Mucosa of descending colon (tissue), 3 donors: ENCODE data around the gene SYNGR3. TPM values are rescaled to one million over a fixed set of nuclear protein-coding genes. Genes with fewer than 3 reads are reported as not detected.

Source experiments
- ATAC-seq: fragments of 200-7000 bp; cut with Tn5 transposase; one replicate; pipeline ENCODE4 v1.9.1; 2020; ENCODE audit warnings: mild to moderate bottlenecking, moderate library complexity
- DNase-seq, 3 donors: peaks; one replicate each; pipeline ENCODE4 v3.0.0-alpha.2; 2020
- H3K36me3 ChIP-seq: fragments of 200-600 bp; one replicate; pipeline ENCODE4 v1.8.0; 2021; ENCODE audit warnings: low read depth, mild to moderate bottlenecking
- H3K4me1 ChIP-seq: fragments of 200-600 bp; one replicate; pipeline ENCODE4 v1.8.0; 2021; ENCODE audit warnings: low read depth, mild to moderate bottlenecking
- H3K4me3 ChIP-seq: fragments of 200-600 bp; one replicate; pipeline ENCODE4 v1.8.0; 2021; ENCODE audit warnings: mild to moderate bottlenecking
- H3K9me3 ChIP-seq: fragments of 200-600 bp; one replicate; pipeline ENCODE4 v1.8.0; 2021; ENCODE audit warnings: mild to moderate bottlenecking
- CTCF ChIP-seq: fragments of 200-600 bp; IDR thresholded peaks from one replicate; pipeline ENCODE4 v1.8.0; 2022; ENCODE audit warnings: antibody characterized with exemption, mild to moderate bottlenecking
- intact Hi-C, 2 donors: fragments of 100-400 bp; cut with DNase I in 1 of 2; cut with micrococcal nuclease in 1 of 2; formaldehyde crosslinking; loops; one replicate each; pipeline versions ENCODE4 v1.11.0 to v1.11.1; 2022; cut with DNase I, micrococcal nuclease
- total RNA-seq, 3 donors: library from RNA; stranded (reverse); fragmentation: NEBNext Ultra II Directional in 2 of 3; extraction: Animal tissue kit (Norgen Biotek cat#: 25700) in 2 of 3; gene quantifications; one replicate each; pipeline versions ENCODE4 v1.2.1 to v1.2.4, GENCODE V29; 2021 to 2023
- donor health status: DM: no; HTN: no; CAD: no; lungs with moderate emphysema.
- donor health status: DM: no; HTN: no; CAD: no.
- donor health status: DM: no; HTN: yes; CAD: no.

Gene SYNGR3
- total RNA-seq, 3 donors from 2014 or later: 1.3 to 7.9 (median 1.5) TPM

DNA sequence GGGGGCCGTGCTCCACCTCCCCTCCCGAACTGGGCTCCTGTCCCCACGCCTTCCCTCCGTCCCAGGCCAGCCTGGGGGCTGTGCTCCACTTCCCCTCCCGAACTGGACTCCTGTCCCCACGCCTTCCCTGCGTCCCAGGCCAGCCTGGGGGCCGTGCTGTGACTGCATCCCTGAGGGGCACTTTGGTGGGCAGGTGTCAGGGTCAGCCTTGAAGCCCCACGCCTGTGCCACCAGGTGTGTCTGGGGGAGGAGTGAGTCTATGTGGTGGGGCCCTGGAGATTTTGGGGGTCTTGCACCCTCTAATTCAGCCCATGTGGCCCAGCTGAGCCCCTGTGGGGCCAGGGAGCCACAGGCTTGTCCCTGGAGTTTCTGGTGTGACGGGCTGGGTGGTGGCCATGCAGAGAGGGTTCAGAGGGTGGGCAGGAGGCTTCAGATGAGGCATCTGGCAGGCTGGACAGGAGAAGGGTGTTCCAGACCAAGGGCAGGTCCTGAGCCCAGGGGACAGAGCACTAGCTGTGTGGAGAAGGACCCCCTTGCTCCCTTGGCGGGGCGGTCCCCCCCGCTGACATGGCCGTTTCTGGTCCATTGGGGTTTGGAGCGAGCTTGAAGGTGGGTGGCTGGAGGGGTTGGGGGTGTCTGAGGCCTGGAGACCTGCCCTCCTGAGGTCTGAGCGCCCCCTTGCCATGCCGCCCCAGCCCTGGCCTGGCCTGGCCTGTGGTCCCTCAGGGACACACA, 45.1 kb downstream of the SYNGR3 start:
- intact Hi-C loops: no loop called here
- H3K4me3 ChIP-seq: no peak overlapping the region
- no peaks in the 10 kb centered on the region for H3K36me3 ChIP-seq
- DNase-seq: no peak
- H3K9me3 ChIP-seq: no peaks in the 10 kb centered on the region
- peaks cover 24% of the 10 kb centered on the region for H3K4me1 ChIP-seq
- ATAC-seq: no peak
- no peak for TF ChIP-seq CTCF

DNA sequence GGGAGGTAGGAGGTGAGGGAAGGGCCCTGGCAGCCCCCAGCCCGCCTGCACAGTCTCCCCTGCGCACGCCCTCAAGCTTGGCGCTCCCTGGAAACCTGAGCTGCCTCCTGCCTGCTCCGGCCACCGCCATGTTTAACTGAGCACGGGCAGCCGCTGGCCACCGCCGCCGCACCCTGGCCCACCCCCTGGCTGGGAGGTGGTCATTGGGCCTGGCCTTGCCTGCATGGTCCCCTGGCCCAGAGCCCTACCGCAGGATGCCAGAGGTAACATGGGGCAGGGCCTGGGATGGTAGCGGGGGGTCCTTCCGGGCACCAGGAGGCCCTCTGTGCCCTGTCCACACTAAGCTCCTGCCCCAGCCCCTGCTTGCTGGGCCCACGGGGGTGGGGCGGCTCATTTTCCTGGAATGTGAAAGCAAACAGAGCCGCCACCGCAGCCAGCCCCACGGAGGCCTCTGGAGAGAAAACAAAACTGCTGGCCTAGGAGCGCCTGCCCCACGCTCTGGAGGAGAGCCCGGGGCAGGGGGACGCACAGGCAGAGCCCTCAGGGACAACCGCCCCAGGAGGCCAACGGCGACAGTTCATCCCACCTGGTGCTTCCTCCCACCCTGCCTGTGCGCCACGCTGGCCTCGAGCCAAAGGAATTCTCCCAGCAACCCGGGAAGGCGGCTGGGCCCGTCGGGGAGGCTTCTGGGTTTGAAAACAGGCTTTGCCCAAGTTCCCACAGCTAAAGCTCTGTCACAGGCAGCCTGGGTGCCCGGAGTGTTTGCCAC, 45.8 kb downstream of the SYNGR3 start:
- Histone ChIP-seq H3K4me1 (peaks cover 31% of the 10 kb centered on the region), H3K36me3 (no peaks in the 10 kb centered on the region)
- peak in 1 of 3 donors; percentile 69 for DNase-seq

DNA sequence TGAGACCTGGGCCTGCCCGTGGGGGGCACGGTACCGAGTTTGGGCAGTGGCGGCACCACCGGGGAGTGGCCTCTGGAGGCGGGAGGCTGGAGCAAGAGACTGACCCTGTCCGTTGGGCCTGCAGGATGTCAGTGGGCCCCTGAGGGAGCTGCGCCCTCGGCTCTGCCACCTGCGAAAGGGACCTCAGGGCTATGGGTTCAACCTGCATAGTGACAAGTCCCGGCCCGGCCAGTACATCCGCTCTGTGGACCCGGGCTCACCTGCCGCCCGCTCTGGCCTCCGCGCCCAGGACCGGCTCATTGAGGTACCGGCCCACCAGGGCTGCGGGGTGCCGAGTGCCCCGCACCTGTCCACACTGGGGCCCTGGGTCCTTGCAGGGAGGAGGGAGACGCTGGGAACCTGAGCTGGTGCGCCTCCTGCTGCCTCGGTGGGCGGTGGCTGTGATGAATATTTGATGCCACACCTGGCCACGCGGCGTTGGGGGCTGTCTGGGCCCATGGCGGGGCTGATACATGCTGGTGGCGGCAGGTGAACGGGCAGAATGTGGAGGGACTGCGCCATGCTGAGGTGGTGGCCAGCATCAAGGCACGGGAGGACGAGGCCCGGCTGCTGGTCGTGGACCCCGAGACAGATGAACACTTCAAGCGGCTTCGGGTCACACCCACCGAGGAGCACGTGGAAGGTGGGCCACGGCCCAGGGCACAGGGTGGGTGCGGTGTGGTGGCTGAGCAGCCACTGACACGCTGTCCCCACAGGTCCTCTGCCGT, 46.6 kb downstream of the SYNGR3 start:
- intact Hi-C loops: no loop called here
- DNase-seq (no peak), ATAC-seq (no peak)
- peaks cover 39% of the 10 kb centered on the region for H3K4me1 ChIP-seq
- no peaks in the 10 kb centered on the region for H3K9me3 ChIP-seq
- H3K4me3 ChIP-seq: no peak overlapping the region
- no peak for TF ChIP-seq CTCF
- H3K36me3 ChIP-seq: no peaks in the 10 kb centered on the region

More for the DNA sequence above, 45.8 kb downstream of the SYNGR3 start:
- H3K4me3 ChIP-seq: no peak overlapping the region
- H3K9me3 ChIP-seq: no peaks in the 10 kb centered on the region
- intact Hi-C loops: no loop called here
- peak; percentile 32 for ATAC-seq
- TF ChIP-seq CTCF: no peak

GRCh38 chr16:2037115-2037514, 47.3 kb downstream of the SYNGR3 start:
- intact Hi-C loops: no loop called here
- TF ChIP-seq CTCF: no peak
- Histone ChIP-seq H3K4me1 (peaks cover 46% of the 10 kb centered on the region), H3K4me3 (no peak overlapping the region), H3K36me3 (no peaks in the 10 kb centered on the region), H3K9me3 (no peaks in the 10 kb centered on the region)
- DNase-seq: no peak
- ATAC-seq: no peak

GRCh38 chr16:2037647-2038381, 48.0 kb downstream of the SYNGR3 start:
- Histone ChIP-seq H3K4me1 (peaks cover 50% of the 10 kb centered on the region), H3K9me3 (no peaks in the 10 kb centered on the region), H3K36me3 (no peaks in the 10 kb centered on the region), H3K4me3 (no peak overlapping the region)
- no peak for TF ChIP-seq CTCF
- DNase-seq (no peak), ATAC-seq (no peak)
- intact Hi-C loops: no loop called here
